ENCODE data around the gene GBP5.

GRCh38 chr1:89279011-89279466, 6.4 kb upstream of the GBP5 start:
- TF ChIP-seq, protein P1, sequence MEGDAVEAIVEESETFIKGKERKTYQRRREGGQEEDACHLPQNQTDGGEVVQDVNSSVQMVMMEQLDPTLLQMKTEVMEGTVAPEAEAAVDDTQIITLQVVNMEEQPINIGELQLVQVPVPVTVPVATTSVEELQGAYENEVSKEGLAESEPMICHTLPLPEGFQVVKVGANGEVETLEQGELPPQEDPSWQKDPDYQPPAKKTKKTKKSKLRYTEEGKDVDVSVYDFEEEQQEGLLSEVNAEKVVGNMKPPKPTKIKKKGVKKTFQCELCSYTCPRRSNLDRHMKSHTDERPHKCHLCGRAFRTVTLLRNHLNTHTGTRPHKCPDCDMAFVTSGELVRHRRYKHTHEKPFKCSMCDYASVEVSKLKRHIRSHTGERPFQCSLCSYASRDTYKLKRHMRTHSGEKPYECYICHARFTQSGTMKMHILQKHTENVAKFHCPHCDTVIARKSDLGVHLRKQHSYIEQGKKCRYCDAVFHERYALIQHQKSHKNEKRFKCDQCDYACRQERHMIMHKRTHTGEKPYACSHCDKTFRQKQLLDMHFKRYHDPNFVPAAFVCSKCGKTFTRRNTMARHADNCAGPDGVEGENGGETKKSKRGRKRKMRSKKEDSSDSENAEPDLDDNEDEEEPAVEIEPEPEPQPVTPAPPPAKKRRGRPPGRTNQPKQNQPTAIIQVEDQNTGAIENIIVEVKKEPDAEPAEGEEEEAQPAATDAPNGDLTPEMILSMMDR (IDR thresholded peaks at IDR 0.05), result no peak
- TF ChIP-seq POLR2A (IDR thresholded peaks at IDR 0.05), result no peak
